ENCODE measurements around the gene C19orf25. TPM values are rescaled to one million over a fixed set of nuclear protein-coding genes. Genes with fewer than 3 reads are reported as not detected.

C19orf25 gene
- total RNA-seq, 2 experiments from 2014 or later: 27.0 to 28.7 TPM

- peaks cover 7% of the 10 kb centered on the region for H3K4me1 Mint-ChIP-seq
- no peak overlapping the region for H3K27ac Mint-ChIP-seq
- no peaks in the 10 kb centered on the region for H3K27me3 Mint-ChIP-seq
- no peak for DNase-seq
- H3K9me3 Mint-ChIP-seq: no peaks in the 10 kb centered on the region
- H3K36me3 Mint-ChIP-seq: peaks cover 7% of the 10 kb centered on the region
- no peak overlapping the region for H3K4me3 Mint-ChIP-seq
Measured at GRCh38 chr19:1433119-1434039, 45.6 kb downstream of the C19orf25 start.

GRCh38 chr19:1432507-1432887 is 46.5 kb downstream of the C19orf25 start:
- H3K4me1 Mint-ChIP-seq: peaks cover under 1% of the 10 kb centered on the region
- peaks cover 4% of the 10 kb centered on the region for H3K36me3 Mint-ChIP-seq
- no peaks in the 10 kb centered on the region for H3K9me3 Mint-ChIP-seq
- DNase-seq: no peak
- no peak overlapping the region for H3K4me3 Mint-ChIP-seq
- H3K27me3 Mint-ChIP-seq: no peaks in the 10 kb centered on the region
- no peak overlapping the region for H3K27ac Mint-ChIP-seq

GRCh38 chr19:1431759-1432506 is 47.1 kb downstream of the C19orf25 start:
- H3K4me1 Mint-ChIP-seq: no peaks in the 10 kb centered on the region
- no peak overlapping the region for H3K27ac Mint-ChIP-seq
- no peaks in the 10 kb centered on the region for H3K27me3 Mint-ChIP-seq
- H3K4me3 Mint-ChIP-seq: no peak overlapping the region
- H3K9me3 Mint-ChIP-seq: no peaks in the 10 kb centered on the region
- no peak for DNase-seq
- H3K36me3 Mint-ChIP-seq: peaks cover 4% of the 10 kb centered on the region

- Mint-ChIP-seq H3K36me3 (peaks cover 4% of the 10 kb centered on the region), H3K27ac (no peak overlapping the region), H3K27me3 (no peaks in the 10 kb centered on the region), H3K4me1 (no peaks in the 10 kb centered on the region), H3K9me3 (no peaks in the 10 kb centered on the region), H3K4me3 (no peak overlapping the region)
- no peak for DNase-seq
Measured at GRCh38 chr19:1430246-1430645, 48.8 kb downstream of the C19orf25 start.

- no peak overlapping the region for H3K27ac Mint-ChIP-seq
- DNase-seq: no peak
- H3K4me1 Mint-ChIP-seq: no peaks in the 10 kb centered on the region
- H3K36me3 Mint-ChIP-seq: peaks cover 6% of the 10 kb centered on the region
- H3K27me3 Mint-ChIP-seq: no peaks in the 10 kb centered on the region
- no peaks in the 10 kb centered on the region for H3K9me3 Mint-ChIP-seq
- H3K4me3 Mint-ChIP-seq: no peak overlapping the region
Measured at GRCh38 chr19:1429750-1430149, 49.3 kb downstream of the C19orf25 start.

- H3K27ac Mint-ChIP-seq: no peak overlapping the region
- peaks cover 2% of the 10 kb centered on the region for H3K4me1 Mint-ChIP-seq
- DNase-seq: no peak
- H3K9me3 Mint-ChIP-seq: no peaks in the 10 kb centered on the region
- H3K36me3 Mint-ChIP-seq: peaks cover 9% of the 10 kb centered on the region
- H3K27me3 Mint-ChIP-seq: no peaks in the 10 kb centered on the region
- H3K4me3 Mint-ChIP-seq: no peak overlapping the region
Measured at GRCh38 chr19:1428738-1429391, 50.1 kb downstream of the C19orf25 start.

- no peaks in the 10 kb centered on the region for H3K27me3 Mint-ChIP-seq
Measured at GRCh38 chr19:1427221-1427920, 51.6 kb downstream of the C19orf25 start.

GRCh38 chr19:1426736-1427135 is 52.3 kb downstream of the C19orf25 start:
- Mint-ChIP-seq H3K9me3 (no peaks in the 10 kb centered on the region), H3K36me3 (peaks cover 17% of the 10 kb centered on the region), H3K27ac (no peak overlapping the region), H3K4me3 (no peak overlapping the region), H3K27me3 (no peaks in the 10 kb centered on the region), H3K4me1 (peaks cover 2% of the 10 kb centered on the region)
- DNase-seq: no peak

More at GRCh38 chr19:1427221-1427920, 51.6 kb downstream of the C19orf25 start:
- Mint-ChIP-seq H3K4me1 (peaks cover 2% of the 10 kb centered on the region), H3K4me3 (no peak overlapping the region), H3K36me3 (peaks cover 17% of the 10 kb centered on the region), H3K27ac (no peak overlapping the region), H3K9me3 (no peaks in the 10 kb centered on the region)
- DNase-seq: no peak

- Mint-ChIP-seq H3K4me1 (peaks cover 2% of the 10 kb centered on the region), H3K9me3 (no peaks in the 10 kb centered on the region), H3K27me3 (no peaks in the 10 kb centered on the region), H3K36me3 (peaks cover 17% of the 10 kb centered on the region), H3K27ac (no peak overlapping the region), H3K4me3 (no peak overlapping the region)
- DNase-seq: no peak
Measured at GRCh38 chr19:1425902-1426301, 53.1 kb downstream of the C19orf25 start.

- Mint-ChIP-seq H3K27me3 (no peaks in the 10 kb centered on the region), H3K4me1 (peaks cover 2% of the 10 kb centered on the region), H3K4me3 (no peak overlapping the region), H3K36me3 (peaks cover 18% of the 10 kb centered on the region), H3K27ac (no peak overlapping the region), H3K9me3 (no peaks in the 10 kb centered on the region)
- no peak for DNase-seq
Measured at GRCh38 chr19:1425102-1425837, 53.7 kb downstream of the C19orf25 start.

GRCh38 chr19:1424192-1424955 is 54.6 kb downstream of the C19orf25 start:
- no peak overlapping the region for H3K27ac Mint-ChIP-seq
- no peak overlapping the region for H3K4me3 Mint-ChIP-seq
- DNase-seq: no peak
- H3K27me3 Mint-ChIP-seq: no peaks in the 10 kb centered on the region
- no peaks in the 10 kb centered on the region for H3K9me3 Mint-ChIP-seq
- peaks cover 2% of the 10 kb centered on the region for H3K4me1 Mint-ChIP-seq
- peaks cover 22% of the 10 kb centered on the region for H3K36me3 Mint-ChIP-seq

- Mint-ChIP-seq H3K27ac (no peak overlapping the region), H3K4me3 (no peak overlapping the region), H3K27me3 (no peaks in the 10 kb centered on the region), H3K4me1 (peaks cover 2% of the 10 kb centered on the region), H3K36me3 (peaks cover 24% of the 10 kb centered on the region), H3K9me3 (no peaks in the 10 kb centered on the region)
- DNase-seq: no peak
Measured at GRCh38 chr19:1423436-1424191, 55.4 kb downstream of the C19orf25 start.

Data from activated naive CD8-positive, alpha-beta T cell treated with anti-CD3 and anti-CD28 coated beads for 36 hours (primary cell).